GM21390 (cell line): ENCODE results near the gene LCN1.

Experiments
- ATAC-seq: cut with Tn5 transposase; IDR thresholded peaks from one replicate; pipeline ENCODE4 v1.9.1; 2021; ENCODE audit not compliant: unreplicated experiment

The LCN1 gene

DNA sequence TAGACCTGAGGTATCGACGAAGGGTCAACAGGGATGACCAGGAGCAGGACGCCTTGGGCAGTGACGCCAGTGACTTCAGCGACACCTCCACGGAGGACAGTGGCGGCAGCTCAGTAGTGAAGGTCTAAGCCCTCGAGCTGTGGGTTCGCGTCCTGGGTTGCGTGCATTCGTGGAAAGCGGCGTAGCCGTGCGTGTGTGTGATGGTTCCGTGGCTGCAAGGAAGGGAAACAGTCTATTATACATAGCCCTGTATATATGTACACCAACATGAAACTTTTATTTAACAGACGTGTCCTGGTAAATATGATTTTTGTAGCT lies 33.3 kb upstream of the LCN1 start:
- ATAC-seq: no peak

- no peak for ATAC-seq
Measured at GRCh38 chr9:135488527-135488926, 32.7 kb upstream of the LCN1 start.

DNA sequence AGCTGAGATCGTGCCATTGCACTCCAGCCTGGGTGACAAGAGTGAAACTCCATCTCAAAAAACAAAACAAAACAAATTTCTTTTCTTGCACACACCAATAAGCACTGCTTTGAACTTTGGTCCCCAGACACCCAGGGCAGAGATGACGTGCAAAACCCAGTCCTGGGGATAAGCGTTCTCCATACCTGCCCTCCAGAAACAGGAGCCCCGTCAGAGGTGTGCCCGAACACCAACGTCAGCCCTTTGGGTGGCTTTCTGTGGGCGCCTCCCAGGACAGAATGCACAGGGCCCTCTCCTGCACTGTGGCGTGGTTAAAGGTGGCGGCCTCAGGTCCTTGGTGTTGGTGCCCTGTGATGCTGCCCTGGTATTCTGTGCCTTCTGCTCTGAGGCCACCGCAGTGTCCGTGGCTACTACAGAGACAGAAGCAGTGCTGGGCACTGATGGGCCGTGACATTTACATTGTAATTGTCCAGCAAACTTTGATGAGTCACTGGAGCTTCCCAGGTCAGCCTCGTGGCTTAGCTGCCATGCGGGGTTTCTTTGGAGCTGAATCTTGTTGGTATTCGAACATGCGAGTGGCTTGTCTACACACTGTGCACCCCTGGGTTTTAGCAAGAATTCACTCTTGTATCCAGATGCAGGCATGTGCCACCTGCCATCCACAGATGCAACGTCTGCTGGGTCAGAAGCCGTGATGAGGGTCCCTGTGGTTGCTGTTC lies 31.9 kb upstream of the LCN1 start:
- ATAC-seq: no peak

DNA sequence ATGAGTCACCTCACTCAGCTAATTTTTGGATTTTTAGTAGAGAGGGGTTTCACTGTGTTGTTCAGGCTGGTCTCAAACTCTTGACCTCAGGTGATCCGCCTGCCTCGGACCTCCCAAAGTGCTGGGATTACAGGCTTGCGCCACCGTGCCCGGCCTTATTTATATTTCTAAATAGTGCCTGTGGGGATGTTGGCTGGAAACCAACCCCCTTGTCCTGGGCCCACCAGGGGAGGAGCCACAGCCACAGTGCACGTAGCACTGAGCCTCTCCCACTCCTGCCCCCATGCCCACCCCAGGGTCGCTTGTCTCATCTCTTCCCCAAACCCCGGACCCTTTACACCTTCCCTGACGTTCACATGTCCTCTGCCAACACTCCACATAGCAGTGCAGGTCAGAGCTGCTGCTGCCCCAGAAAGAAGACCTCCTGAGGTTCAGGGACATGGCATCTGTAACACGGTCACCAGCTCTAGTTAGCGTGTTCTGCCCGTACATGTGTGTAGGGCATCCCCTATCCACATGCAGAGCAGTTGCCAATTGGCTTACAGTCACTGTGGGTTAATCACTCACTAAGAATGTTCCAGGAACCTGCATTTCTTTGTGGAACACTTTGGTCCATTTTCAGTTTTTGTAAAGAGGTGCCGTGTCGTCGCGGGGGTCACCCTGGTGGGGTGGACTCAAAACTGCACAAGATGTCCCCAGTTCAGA lies 30.9 kb upstream of the LCN1 start:
- no peak for ATAC-seq

DNA sequence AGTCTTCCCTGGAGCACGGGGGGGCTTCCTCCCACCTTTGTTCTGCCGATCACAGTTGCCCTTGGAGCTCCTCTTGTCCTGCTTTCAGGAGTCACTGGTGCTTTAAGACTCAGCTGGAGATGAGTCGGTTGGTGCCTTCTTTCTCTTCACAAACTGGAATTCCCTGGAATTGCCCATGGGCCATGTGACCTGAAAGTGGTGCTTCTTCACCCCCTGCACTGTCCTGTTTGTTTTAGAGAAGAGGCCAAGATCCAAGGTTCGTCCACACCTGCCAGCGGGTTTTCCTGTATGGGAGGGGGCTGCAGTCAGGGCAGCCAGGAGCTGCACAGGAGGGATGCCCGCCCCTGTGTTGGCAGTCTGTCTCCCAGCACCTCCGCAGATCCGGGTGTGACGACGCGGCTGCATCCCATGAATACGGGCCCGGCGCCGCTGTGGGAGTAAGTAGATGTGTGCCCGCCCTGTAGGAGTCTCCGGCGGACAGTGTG lies 30.2 kb upstream of the LCN1 start:
- ATAC-seq: no peak

- no peak for ATAC-seq
Measured at GRCh38 chr9:135491764-135492163, 29.5 kb upstream of the LCN1 start.

- no peak for ATAC-seq
Measured at GRCh38 chr9:135492886-135493669, 28.2 kb upstream of the LCN1 start.

DNA sequence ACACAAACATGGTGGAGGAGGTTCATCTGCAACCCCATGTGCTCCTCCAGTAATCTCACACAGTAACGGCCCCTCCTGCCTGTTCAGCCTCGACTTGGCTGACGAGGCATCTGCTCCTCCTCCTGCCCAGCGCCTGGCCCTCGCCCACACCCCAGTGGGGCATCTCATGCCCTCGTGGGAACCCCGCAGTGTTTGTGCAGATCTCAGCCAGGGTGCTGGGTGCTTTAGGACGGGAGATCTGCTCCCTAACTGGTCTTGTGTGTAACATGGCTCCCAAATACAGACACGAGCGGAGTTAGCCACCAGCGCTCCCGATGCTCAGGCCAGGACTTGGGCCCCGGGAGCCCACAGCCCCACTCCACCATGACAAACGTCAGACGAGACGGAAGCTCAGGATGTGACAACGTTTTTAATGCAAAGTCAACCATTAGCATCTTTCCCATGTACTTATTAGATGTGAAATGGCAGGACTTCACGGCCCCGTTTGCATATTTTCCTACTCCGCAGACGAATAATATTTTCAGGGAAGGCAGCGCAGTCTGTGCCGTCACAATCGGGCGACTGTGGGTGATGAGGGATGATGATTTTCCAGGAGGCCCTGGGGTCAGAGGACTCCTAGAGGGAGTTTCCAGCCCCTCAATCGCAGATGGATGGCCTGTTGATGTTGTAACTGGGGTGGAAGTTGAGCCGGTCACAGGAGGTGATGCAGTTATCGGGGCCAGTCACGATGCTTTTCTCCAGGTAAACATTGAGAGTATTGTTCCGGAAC lies 26.3 kb upstream of the LCN1 start:
- ATAC-seq: no peak

- no peak for ATAC-seq
Measured at GRCh38 chr9:135498381-135499126, 22.7 kb upstream of the LCN1 start.

DNA sequence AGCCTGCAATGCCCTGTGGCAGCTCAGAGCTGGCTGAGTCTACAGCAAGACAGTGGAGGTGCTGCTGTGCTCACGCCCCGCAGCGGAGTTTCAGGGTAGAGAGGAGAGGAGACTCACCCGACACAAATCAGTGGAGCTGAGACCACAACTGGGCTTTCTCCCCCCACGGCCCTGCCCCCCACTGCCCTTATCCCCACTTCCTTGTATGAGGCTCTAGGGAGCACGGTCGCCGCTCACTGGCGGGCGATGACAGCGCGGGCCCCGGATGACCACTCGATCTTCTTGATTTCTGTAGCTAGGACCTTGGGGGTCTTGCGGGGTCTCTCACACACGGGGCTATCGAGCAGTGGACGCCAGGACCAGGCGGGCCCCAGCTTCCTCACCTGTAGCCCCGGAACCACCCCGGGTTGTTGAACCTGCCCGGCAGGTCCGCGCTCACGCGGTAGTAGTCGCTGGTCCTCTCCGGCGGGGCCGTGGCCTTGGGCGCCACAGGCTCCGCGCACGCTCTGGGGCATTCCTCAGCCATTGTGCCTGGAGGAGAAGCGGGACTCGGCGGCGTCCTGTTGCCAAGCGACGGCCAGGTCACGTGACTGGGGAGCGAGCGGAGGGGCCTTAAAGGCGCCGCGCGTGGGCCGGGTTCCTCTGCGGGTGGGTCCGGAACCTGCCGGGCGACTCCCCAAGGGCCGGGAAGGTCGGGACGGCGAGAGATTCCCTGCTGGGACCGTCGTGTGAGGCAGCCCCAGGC lies 21.7 kb upstream of the LCN1 start:
- peak; percentile 49 for ATAC-seq

GRCh38 chr9:135500071-135500524 lies 21.1 kb upstream of the LCN1 start:
- ATAC-seq: peak; percentile 8

- ATAC-seq: peak; percentile 86
Measured at GRCh38 chr9:135500525-135501260, 20.5 kb upstream of the LCN1 start, which contains the start of gene MRPS2. Gene MRPS2 (plus strand): TSS chr9:135500682. CDS start chr9:135500711, 29 bp downstream.

DNA sequence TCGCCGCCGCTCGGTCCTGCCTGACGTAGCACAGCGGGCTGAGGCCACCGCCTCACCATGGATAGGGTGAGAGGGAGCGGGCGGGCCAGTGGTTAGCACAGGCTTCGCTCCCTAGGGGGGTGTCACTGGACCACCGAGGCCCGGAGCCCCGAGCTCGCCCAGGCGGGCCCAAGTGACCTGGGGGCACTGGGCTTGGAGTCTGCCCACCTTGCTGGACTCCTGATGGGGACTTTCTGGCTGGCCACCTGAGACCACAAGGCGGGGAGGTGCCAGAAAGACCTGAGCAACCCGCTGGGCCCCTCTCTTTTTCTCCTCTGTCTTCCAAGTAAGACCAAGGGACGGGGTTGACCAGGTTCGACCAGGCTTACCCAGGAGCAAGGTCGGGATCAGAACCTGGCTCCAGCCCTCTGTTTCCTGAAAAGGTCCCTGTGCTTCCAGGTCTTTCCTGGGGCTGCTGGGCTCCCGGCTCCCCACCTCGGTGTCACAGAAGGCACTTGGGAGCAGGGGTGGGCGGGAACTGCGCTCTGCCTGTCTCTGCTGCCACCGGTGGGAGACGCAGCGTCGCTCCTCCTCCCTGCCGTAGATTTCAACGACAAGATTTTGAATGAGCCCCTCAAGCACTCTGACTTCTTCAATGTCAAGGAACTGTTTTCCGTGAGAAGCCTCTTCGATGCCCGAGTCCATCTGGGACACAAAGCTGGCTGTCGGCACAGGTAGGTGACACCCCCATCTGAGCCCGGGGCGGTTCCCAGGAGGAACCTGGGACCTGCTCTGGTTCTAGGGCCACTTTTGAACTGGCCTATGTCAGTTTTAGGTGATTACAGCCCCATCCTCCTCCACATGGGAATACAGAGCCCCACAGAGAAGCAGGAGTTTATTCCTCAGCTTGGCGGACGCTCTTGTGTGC lies 19.7 kb upstream of the LCN1 start:
- no peak for ATAC-seq

DNA sequence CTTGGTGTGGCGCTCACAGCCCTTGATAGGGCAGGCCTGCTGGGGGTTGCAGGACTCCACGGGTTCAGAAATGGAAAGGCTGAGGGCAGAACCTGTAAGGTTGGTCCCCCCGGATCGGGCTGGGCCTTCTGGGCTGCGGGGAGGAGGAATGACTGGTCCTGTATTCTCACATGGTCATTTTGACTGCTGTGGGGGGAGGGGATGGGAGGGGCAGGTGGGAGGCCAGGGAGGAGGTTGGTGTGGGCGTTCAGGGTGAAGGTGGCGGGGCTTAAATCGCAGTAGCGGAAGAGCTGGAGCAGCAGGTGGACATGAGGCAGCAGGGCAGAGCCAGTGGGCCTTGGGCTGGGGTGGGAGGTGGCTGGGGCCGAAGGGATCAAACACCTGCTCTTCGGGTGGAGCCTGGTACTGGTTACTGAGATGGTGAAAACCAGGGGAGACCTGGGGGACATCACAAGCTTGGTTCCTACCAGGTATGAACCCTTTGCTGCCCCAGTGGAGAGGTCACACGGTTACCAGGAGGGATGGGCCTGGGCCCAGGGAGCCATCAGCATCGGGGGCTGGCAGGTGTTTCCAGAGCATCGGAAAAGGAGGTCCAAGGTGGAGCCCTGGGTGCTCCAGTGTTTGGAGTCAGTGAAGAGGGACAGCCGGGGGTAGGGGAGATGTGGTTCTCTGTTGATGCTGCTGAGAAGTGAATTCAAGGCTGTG lies 18.9 kb upstream of the LCN1 start:
- no peak for ATAC-seq

- ATAC-seq: no peak
Measured at GRCh38 chr9:135502873-135503321, 18.3 kb upstream of the LCN1 start.

- ATAC-seq: no peak
Measured at GRCh38 chr9:135503371-135504261, 17.6 kb upstream of the LCN1 start.
